GM15510 (cell line): ENCODE measurements around the gene XPO6.

ENCODE experiments used
- POLR2A ChIP-seq: IDR thresholded peaks from 3 replicates; pipeline ENCODE4 v1.6.1; 2011; ENCODE audit warnings: borderline replicate concordance; ENCODE audit not compliant: insufficient read length; ENCODE audit errors: extremely low read depth

The XPO6 gene, protein sequence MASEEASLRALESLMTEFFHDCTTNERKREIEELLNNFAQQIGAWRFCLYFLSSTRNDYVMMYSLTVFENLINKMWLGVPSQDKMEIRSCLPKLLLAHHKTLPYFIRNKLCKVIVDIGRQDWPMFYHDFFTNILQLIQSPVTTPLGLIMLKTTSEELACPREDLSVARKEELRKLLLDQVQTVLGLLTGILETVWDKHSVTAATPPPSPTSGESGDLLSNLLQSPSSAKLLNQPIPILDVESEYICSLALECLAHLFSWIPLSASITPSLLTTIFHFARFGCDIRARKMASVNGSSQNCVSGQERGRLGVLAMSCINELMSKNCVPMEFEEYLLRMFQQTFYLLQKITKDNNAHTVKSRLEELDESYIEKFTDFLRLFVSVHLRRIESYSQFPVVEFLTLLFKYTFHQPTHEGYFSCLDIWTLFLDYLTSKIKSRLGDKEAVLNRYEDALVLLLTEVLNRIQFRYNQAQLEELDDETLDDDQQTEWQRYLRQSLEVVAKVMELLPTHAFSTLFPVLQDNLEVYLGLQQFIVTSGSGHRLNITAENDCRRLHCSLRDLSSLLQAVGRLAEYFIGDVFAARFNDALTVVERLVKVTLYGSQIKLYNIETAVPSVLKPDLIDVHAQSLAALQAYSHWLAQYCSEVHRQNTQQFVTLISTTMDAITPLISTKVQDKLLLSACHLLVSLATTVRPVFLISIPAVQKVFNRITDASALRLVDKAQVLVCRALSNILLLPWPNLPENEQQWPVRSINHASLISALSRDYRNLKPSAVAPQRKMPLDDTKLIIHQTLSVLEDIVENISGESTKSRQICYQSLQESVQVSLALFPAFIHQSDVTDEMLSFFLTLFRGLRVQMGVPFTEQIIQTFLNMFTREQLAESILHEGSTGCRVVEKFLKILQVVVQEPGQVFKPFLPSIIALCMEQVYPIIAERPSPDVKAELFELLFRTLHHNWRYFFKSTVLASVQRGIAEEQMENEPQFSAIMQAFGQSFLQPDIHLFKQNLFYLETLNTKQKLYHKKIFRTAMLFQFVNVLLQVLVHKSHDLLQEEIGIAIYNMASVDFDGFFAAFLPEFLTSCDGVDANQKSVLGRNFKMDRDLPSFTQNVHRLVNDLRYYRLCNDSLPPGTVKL

GRCh38 chr16:28211758-28212531 is at the start of gene XPO6:
Gene XPO6, minus strand, starts transcription at chr16:28211965. Its CDS starts 597 bp downstream, at chr16:28211368.
- TF ChIP-seq POLR2A = peak; percentile 84

- TF ChIP-seq POLR2A = no peak
Observed at GRCh38 chr16:28260193-28260592, 48.4 kb upstream of the XPO6 start.

DNA sequence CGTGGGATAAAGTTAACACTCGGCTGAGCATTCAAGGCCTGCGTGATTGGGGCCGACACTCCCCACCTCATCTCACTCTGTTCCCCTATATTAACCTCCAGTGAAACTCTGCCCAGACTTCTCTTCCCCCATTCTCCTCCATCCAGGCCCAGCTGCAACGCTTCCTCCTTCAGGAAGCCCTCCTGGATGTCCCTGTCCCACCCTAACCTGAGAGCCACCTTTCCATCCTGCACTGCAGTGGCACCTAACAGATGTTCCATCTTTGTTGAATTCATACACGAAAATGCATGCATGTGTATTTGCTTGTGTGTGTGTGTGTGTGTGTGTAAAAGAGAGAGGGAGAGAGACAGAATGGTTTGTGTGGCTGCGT is 48.0 kb upstream of the XPO6 start:
- TF ChIP-seq POLR2A = no peak

GRCh38 chr16:28259091-28259780 is 47.5 kb upstream of the XPO6 start:
- no peak for TF ChIP-seq POLR2A

- TF ChIP-seq POLR2A = no peak
Observed at GRCh38 chr16:28258567-28258966, 46.8 kb upstream of the XPO6 start.

DNA sequence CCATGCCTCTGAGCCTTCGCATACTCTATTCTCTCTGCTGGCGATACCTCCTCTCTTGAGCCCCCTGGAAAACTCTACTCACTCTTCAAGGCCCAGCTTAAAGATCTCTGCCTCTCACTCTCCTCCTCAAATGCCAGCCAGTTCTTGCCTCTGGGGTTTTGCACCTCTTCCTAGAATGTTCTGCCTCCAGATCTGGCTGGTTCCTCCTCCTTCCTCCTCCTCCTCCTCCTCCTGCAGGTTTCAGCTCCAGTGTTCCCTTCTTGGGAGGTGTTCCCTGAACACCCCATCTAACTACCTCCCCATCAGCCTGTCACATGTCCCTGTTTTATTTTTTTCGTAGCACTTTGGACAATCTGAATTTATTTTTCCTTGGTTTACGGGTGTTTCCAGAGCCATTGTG is 45.5 kb upstream of the XPO6 start:
- no peak for TF ChIP-seq POLR2A

DNA sequence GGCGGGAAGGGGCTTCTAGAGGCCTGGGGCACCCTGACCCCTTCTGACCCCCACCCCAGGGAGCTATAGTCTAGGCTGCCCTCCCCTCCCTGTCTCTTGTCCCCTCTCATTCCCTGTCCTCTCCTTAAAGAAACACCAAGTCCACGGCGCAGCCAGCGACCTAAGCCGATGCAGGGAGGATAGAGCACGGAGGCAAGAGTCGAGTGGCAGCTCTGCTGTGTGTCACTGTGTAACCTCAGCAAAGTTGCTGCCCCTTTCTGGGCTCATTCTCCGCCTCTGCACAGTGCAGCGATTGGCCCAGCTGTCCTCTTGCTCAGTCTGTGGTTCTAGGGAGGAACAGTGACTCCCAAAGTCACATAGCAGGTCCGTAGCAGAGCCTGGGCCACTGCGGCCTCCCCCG is 44.1 kb upstream of the XPO6 start:
- TF ChIP-seq POLR2A = no peak

DNA sequence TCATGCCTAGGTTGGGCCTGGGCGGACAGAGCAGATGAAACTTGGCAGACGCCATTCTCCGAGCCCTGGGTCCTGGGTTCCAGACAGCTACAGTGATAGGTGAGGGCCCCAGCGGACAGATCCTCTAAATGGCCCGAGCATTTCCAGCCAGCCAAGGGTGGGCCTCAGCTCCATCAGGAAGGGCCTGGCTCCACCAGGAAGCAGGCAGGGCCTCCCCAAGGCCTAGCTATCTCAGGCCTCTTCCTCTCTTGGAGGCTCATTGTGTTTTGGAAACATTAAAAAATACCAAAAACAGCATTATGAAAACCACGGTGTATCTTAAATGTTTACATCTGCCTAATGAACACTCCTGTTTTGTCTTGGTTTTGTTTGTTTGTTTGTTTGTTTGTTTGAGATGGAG is 42.4 kb upstream of the XPO6 start:
- TF ChIP-seq POLR2A = no peak

DNA sequence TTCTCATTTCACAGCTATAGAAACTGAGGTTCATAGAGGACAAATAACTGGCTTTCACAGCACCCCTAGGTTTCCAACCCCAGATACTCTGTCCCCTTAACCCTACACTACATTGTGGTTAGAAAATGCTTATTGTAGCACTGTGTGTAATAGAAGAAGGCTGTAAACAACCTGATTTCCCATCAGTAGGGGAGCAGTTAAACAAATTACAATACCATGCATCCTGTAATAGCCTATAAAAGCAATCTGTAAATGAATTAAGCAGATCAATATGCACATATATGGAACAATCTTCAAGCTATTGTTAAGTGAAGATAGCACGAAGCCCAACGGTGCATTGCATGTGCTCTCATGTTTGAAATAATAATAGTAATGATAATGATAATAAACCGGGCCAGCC is 39.2 kb upstream of the XPO6 start:
- TF ChIP-seq POLR2A = no peak

DNA sequence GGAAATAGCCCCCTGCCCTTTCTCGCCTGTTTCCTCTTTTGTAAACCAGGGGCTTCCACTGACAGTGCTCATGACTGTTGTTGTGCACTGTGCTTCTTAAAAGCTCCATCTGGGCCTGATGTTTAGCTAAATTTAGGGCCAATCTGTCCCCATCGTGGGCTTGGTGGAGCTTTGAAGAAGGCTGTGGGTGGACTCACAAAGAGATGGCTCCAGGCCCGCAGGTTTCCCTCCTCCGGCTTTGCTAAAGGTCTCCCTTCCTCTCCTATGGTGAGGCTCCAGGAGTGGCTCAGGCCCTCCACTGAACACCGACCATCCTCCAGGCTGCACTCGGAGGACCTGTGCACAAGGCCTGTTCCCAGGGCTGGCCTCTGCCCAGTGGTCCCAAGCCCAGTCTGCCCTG is 30.2 kb upstream of the XPO6 start:
- no peak for TF ChIP-seq POLR2A

- TF ChIP-seq POLR2A = no peak
Observed at GRCh38 chr16:28237754-28238357, 26.1 kb upstream of the XPO6 start.

GRCh38 chr16:28231763-28232162 is 20.0 kb upstream of the XPO6 start:
- no peak for TF ChIP-seq POLR2A

GRCh38 chr16:28219282-28219681 is 7.5 kb upstream of the XPO6 start:
- TF ChIP-seq POLR2A = no peak
